Prostate gland (tissue), 2 donors: ENCODE measurements around the gene WWOX.

Source experiments
- CTCF ChIP-seq, 4 experiments: fragments of 200-600 bp in 2 of 4; fragments of 450-650 bp in 2 of 4; sonication (generic) in 2 of 4; IDR thresholded peaks; 1 replicate in 3 of 4; 2 replicates in 1 of 4; pipeline ENCODE4 v1.5.1; 2016 to 2019; ENCODE audit warnings: antibody characterized with exemption in 4 of 4, mild to moderate bottlenecking in 2 of 4, moderate library complexity in 2 of 4
- POLR2A ChIP-seq: fragments of 450-650 bp; IDR thresholded peaks from one replicate; pipeline ENCODE4 v1.6.1; 2016; ENCODE audit warnings: antibody characterized with exemption, mild to moderate bottlenecking
- POLR2AphosphoS5 ChIP-seq: sonication (generic); formaldehyde crosslinking; IDR thresholded peaks from one replicate; pipeline ENCODE4 v1.6.1; 2017; ENCODE audit warnings: antibody characterized with exemption

- TF ChIP-seq CTCF (IDR thresholded peaks at IDR 0.05): no peak
- no peak for TF ChIP-seq POLR2A
- TF ChIP-seq POLR2AphosphoS5: no peak
Observed at GRCh38 chr16:78438219-78438618, 338.8 kb downstream of the WWOX start.
